Neutrophil (primary cell): ENCODE data around the gene TENT4A.

Experiments
- H3K27ac ChIP-seq: fragments of 200-600 bp; sonication (generic); 2 replicates; pipeline ENCODE4 v1.5.1; 2016; ENCODE audit warnings: mild to moderate bottlenecking, moderate library complexity
- H3K27me3 ChIP-seq: fragments of 200-600 bp; sonication (generic); 2 replicates; pipeline ENCODE4 v1.6.0; 2016; ENCODE audit warnings: mild to moderate bottlenecking
- H3K36me3 ChIP-seq: fragments of 200-600 bp; sonication (generic); 2 replicates; pipeline ENCODE4 v1.5.1; 2017
- H3K4me1 ChIP-seq, 2 experiments: fragments of 200-600 bp in 1 of 2; sonication (generic) in 1 of 2; 1 replicate in 1 of 2; 2 replicates in 1 of 2; pipeline versions ENCODE4 v1.5.1 to v1.6.1; 2013 to 2016; ENCODE audit warnings: low read depth in 1 of 2, low read length in 1 of 2, mild to moderate bottlenecking in 1 of 2, moderate library complexity in 1 of 2; ENCODE audit not compliant: control insufficient read depth in 1 of 2, insufficient read depth in 1 of 2
- H3K4me3 ChIP-seq, 2 experiments: fragments of 200-600 bp in 1 of 2; sonication (generic) in 1 of 2; 1 replicate in 1 of 2; 2 replicates in 1 of 2; pipeline ENCODE4 v1.5.1; 2013 to 2016; ENCODE audit warnings: low read depth in 1 of 2, low read length in 1 of 2, mild to moderate bottlenecking in 1 of 2, moderate library complexity in 1 of 2
- H3K9me3 ChIP-seq: fragments of 200-600 bp; sonication (generic); 2 replicates; pipeline ENCODE4 v1.5.1; 2016
- CTCF ChIP-seq: fragments of 200-600 bp; sonication (generic); IDR thresholded peaks from 2 replicates; pipeline ENCODE4 v1.5.1; 2016; ENCODE audit warnings: antibody characterized with exemption

TENT4A gene

GRCh38 chr5:6788439-6788838 lies 75.2 kb downstream of the TENT4A start:
- H3K27ac ChIP-seq = no peak overlapping the region
- no peak for TF ChIP-seq CTCF
- no peaks in the 10 kb centered on the region for H3K36me3 ChIP-seq
- no peaks in the 10 kb centered on the region for H3K9me3 ChIP-seq
- H3K27me3 ChIP-seq = no peaks in the 10 kb centered on the region
- peaks cover 28 to 48% of the 10 kb centered on the region in 2 experiments for H3K4me1 ChIP-seq
- H3K4me3 ChIP-seq = no peak overlapping the region

GRCh38 chr5:6788956-6789649 lies 75.9 kb downstream of the TENT4A start:
- no peak for TF ChIP-seq CTCF

GRCh38 chr5:6790346-6790865 lies 77.2 kb downstream of the TENT4A start:
- H3K9me3 ChIP-seq = no peaks in the 10 kb centered on the region
- no peak overlapping the region for H3K27ac ChIP-seq
- peaks cover 37 to 57% of the 10 kb centered on the region in 2 experiments for H3K4me1 ChIP-seq
- H3K4me3 ChIP-seq = no peak overlapping the region
- TF ChIP-seq CTCF = no peak
- H3K27me3 ChIP-seq = no peaks in the 10 kb centered on the region
- H3K36me3 ChIP-seq = no peaks in the 10 kb centered on the region

More at GRCh38 chr5:6788956-6789649, 75.9 kb downstream of the TENT4A start:
- Histone ChIP-seq H3K9me3 (no peaks in the 10 kb centered on the region), H3K4me3 (no peak overlapping the region), H3K27me3 (no peaks in the 10 kb centered on the region), H3K36me3 (no peaks in the 10 kb centered on the region), H3K27ac (no peak overlapping the region), H3K4me1 (peaks cover 35 to 55% of the 10 kb centered on the region in 2 experiments)

GRCh38 chr5:6791031-6791430 lies 77.8 kb downstream of the TENT4A start:
- no peaks in the 10 kb centered on the region for H3K9me3 ChIP-seq
- no peak overlapping the region for H3K4me3 ChIP-seq
- H3K27ac ChIP-seq = no peak overlapping the region
- TF ChIP-seq CTCF = no peak
- no peaks in the 10 kb centered on the region for H3K36me3 ChIP-seq
- no peaks in the 10 kb centered on the region for H3K27me3 ChIP-seq
- peaks cover 37 to 54% of the 10 kb centered on the region in 2 experiments for H3K4me1 ChIP-seq

GRCh38 chr5:6792376-6792775 lies 79.1 kb downstream of the TENT4A start:
- no peak overlapping the region for H3K27ac ChIP-seq
- H3K36me3 ChIP-seq = no peaks in the 10 kb centered on the region
- no peaks in the 10 kb centered on the region for H3K9me3 ChIP-seq
- H3K4me1 ChIP-seq = peaks cover 31 to 40% of the 10 kb centered on the region in 2 experiments
- no peaks in the 10 kb centered on the region for H3K27me3 ChIP-seq
- no peak overlapping the region for H3K4me3 ChIP-seq
- TF ChIP-seq CTCF = no peak
